GM13976 (cell line): ENCODE measurements around the gene PTPRA.

Source experiments
- DNase-seq: peaks from one replicate; pipeline ENCODE4 v3.0.0; 2012; ENCODE audit warnings: low spot score
- CTCF ChIP-seq: IDR thresholded peaks from 2 replicates; pipeline ENCODE4 v1.5.1; 2012; ENCODE audit warnings: borderline replicate concordance, mild to moderate bottlenecking; ENCODE audit not compliant: insufficient read depth; ENCODE audit errors: extremely low read depth, missing control alignments, control extremely low read depth
- in situ Hi-C: fragments of 300-500 bp; cut with MboI; formaldehyde crosslinking; loops from one replicate; pipeline ENCODE4 v1.12.0; 2022; ENCODE audit warnings: low sequenced_read_pairs, mixed read lengths, inconsistent platforms; ENCODE audit not compliant: unreplicated experiment

Gene PTPRA

GRCh38 chr20:3039426-3039825 is 166.1 kb downstream of the PTPRA start:
- in situ Hi-C loops, result no loop called here
- DNase-seq, result no peak
- TF ChIP-seq CTCF, result no peak

GRCh38 chr20:3040086-3040485 is 166.8 kb downstream of the PTPRA start:
- TF ChIP-seq CTCF, result no peak
- in situ Hi-C loops, result no loop called here
- no peak for DNase-seq

- no peak for DNase-seq
- no peak for TF ChIP-seq CTCF
- in situ Hi-C loops, result no loop called here
Measured at GRCh38 chr20:3041854-3042409, 168.7 kb downstream of the PTPRA start.

- no peak for DNase-seq
- TF ChIP-seq CTCF, result no peak
- in situ Hi-C loops, result no loop called here
Measured at GRCh38 chr20:3042625-3043024, 169.3 kb downstream of the PTPRA start.

GRCh38 chr20:3043322-3043721 is 170.0 kb downstream of the PTPRA start, which contains the start of gene GNRH2:
GNRH2 (plus strand) TSS chr20:3043622; CDS start chr20:3044415, 793 bp downstream.
- in situ Hi-C loops, result no loop called here

GRCh38 chr20:3044336-3044965 is 171.2 kb downstream of the PTPRA start:
- TF ChIP-seq CTCF, result no peak
- no peak for DNase-seq
- in situ Hi-C loops, result no loop called here

More at GRCh38 chr20:3043322-3043721, 170.0 kb downstream of the PTPRA start, which contains the start of gene GNRH2:
- no peak for TF ChIP-seq CTCF
- DNase-seq, result no peak
